Progenitor cell of endocrine pancreas (in vitro differentiated cells): Measurements from ENCODE around the gene RNF220. TPM values are rescaled to one million over a fixed set of nuclear protein-coding genes. Genes with fewer than 3 reads are reported as not detected.

Experiments
- DNase-seq: peaks from one replicate; pipeline ENCODE4 v3.0.0; 2021; ENCODE audit warnings: low spot score; ENCODE audit not compliant: unreplicated experiment
- H3K27ac Mint-ChIP-seq: 2 replicates; pipeline ENCODE4 v1.8.0; 2021; ENCODE audit warnings: mild to moderate bottlenecking, moderate library complexity, mixed read lengths
- H3K27me3 Mint-ChIP-seq: 2 replicates; pipeline ENCODE4 v1.8.0; 2021; ENCODE audit warnings: mixed read lengths
- H3K36me3 Mint-ChIP-seq: 2 replicates; pipeline ENCODE4 v1.8.0; 2022; ENCODE audit warnings: mixed read lengths; ENCODE audit not compliant: insufficient read depth
- H3K4me1 Mint-ChIP-seq: 2 replicates; pipeline ENCODE4 v1.8.0; 2021; ENCODE audit warnings: low read depth, mixed read lengths
- H3K4me3 Mint-ChIP-seq: 2 replicates; pipeline ENCODE4 v1.8.0; 2021; ENCODE audit warnings: low read depth, mild to moderate bottlenecking, moderate library complexity, mixed read lengths
- H3K9me3 Mint-ChIP-seq: 2 replicates; pipeline ENCODE4 v1.8.0; 2021; ENCODE audit warnings: low read depth, mixed read lengths
- total RNA-seq: library from RNA; stranded (reverse); gene quantifications from 2 replicates; pipeline ENCODE4 v1.2.1, GENCODE V29; 2021
- TF ChIP-seq, protein P1 (sequence below): fragments of 200-600 bp; sonication (generic); IDR thresholded peaks from one replicate; pipeline ENCODE4 v1.5.0; 2021; ENCODE audit warnings: antibody characterized with exemption, mild to moderate bottlenecking; ENCODE audit not compliant: unreplicated experiment

RNF220 gene
- total RNA-seq, 1 donor from 2014 or later: 85.9 TPM

- TF ChIP-seq, protein P1, sequence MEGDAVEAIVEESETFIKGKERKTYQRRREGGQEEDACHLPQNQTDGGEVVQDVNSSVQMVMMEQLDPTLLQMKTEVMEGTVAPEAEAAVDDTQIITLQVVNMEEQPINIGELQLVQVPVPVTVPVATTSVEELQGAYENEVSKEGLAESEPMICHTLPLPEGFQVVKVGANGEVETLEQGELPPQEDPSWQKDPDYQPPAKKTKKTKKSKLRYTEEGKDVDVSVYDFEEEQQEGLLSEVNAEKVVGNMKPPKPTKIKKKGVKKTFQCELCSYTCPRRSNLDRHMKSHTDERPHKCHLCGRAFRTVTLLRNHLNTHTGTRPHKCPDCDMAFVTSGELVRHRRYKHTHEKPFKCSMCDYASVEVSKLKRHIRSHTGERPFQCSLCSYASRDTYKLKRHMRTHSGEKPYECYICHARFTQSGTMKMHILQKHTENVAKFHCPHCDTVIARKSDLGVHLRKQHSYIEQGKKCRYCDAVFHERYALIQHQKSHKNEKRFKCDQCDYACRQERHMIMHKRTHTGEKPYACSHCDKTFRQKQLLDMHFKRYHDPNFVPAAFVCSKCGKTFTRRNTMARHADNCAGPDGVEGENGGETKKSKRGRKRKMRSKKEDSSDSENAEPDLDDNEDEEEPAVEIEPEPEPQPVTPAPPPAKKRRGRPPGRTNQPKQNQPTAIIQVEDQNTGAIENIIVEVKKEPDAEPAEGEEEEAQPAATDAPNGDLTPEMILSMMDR: no peak
- H3K4me3 Mint-ChIP-seq: no peak overlapping the region
- H3K27ac Mint-ChIP-seq: peak overlapping the region; percentile 74
- H3K9me3 Mint-ChIP-seq: no peaks in the 10 kb centered on the region
- no peak for DNase-seq
- peaks cover 32% of the 10 kb centered on the region for H3K4me1 Mint-ChIP-seq
- peaks cover 29% of the 10 kb centered on the region for H3K36me3 Mint-ChIP-seq
- H3K27me3 Mint-ChIP-seq: no peaks in the 10 kb centered on the region
Observed at GRCh38 chr1:44640200-44640853, 235.3 kb downstream of the RNF220 start.

- DNase-seq: no peak
- no peaks in the 10 kb centered on the region for H3K27me3 Mint-ChIP-seq
- no peaks in the 10 kb centered on the region for H3K9me3 Mint-ChIP-seq
- H3K4me1 Mint-ChIP-seq: peaks cover 32% of the 10 kb centered on the region
- H3K27ac Mint-ChIP-seq: peak overlapping the region; percentile 10
- H3K36me3 Mint-ChIP-seq: peaks cover 23% of the 10 kb centered on the region
- TF ChIP-seq, protein P1: no peak
- no peak overlapping the region for H3K4me3 Mint-ChIP-seq
Observed at GRCh38 chr1:44641126-44642102, 236.4 kb downstream of the RNF220 start.

DNA sequence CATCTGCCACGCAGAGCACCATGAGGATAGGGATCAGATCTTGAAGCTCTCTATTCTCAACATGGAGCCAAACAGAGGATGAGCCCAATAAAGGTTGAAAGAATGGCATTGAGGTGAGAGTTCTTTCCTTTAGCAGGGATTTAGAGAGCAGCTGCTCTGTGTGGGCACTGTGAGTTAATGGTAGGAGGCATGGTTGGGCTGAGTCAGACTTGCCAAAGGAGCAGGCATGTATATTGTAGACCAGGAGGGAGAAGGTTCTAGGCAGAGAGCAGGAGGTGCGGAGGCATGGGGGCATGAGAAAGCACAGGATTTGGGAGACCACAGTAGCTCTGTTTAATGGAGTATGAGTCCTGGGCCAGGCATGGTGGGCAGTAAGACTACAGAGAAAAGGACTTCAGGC is 237.2 kb downstream of the RNF220 start:
- H3K27me3 Mint-ChIP-seq: no peaks in the 10 kb centered on the region
- H3K9me3 Mint-ChIP-seq: no peaks in the 10 kb centered on the region
- no peak overlapping the region for H3K4me3 Mint-ChIP-seq
- peaks cover 32% of the 10 kb centered on the region for H3K4me1 Mint-ChIP-seq
- no peak overlapping the region for H3K27ac Mint-ChIP-seq
- TF ChIP-seq, protein P1: no peak
- peaks cover 20% of the 10 kb centered on the region for H3K36me3 Mint-ChIP-seq
- DNase-seq: no peak

DNA sequence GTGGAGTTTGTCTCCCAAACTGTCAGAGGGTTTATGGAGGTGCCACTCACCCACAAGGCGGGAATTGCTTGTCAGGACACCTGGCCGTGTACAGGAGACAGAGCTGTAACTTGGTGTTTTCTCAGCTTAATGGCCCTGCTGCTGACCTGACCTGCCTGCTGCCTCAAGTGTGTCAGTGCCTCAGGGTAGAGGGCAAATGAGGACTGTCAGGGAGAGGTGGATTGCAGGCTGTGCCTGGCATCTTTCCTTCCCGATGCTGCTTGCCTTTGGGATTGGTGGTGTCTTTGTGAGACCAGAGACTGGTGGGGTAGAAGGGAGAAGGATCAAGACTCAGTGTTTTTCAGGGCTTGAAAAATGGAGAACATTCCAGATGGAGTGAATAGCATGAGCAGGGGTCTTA is 237.9 kb downstream of the RNF220 start:
- no peak for DNase-seq
- peaks cover 16% of the 10 kb centered on the region for H3K36me3 Mint-ChIP-seq
- peak overlapping the region; percentile 40 for H3K27ac Mint-ChIP-seq
- no peak overlapping the region for H3K4me3 Mint-ChIP-seq
- no peaks in the 10 kb centered on the region for H3K27me3 Mint-ChIP-seq
- H3K4me1 Mint-ChIP-seq: peaks cover 29% of the 10 kb centered on the region
- H3K9me3 Mint-ChIP-seq: no peaks in the 10 kb centered on the region
- TF ChIP-seq, protein P1: no peak

DNA sequence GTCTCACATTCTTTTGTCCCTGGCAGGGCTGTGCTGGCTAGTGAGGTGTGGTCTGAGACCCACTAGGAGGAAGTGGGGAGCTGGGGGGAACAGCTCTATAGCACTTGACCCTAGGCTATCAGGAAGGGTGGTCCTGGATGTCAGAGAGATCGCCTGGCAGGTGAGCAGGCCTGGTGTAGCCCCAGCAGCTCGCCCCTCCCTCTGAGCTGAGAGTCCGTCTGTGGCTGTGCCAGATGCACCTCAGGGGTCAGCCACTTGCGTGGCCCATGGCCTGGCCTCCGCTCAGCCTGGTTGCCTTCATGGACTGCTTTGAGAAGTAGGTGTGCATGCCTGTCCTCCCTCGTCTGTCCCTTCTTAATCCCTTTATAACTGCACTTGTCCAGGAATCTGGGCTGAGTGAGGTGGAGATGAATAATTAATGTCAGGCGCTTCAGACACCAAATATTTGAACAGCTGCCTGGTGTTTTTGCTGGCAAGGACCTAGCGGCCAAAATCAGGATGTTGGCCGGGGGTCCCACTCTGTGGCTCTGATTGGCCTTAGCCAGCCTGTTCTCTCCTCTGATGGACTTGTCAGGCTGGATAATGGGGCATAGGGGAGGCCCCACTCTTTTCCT is 238.8 kb downstream of the RNF220 start:
- TF ChIP-seq, protein P1: no peak
- Mint-ChIP-seq H3K4me3 (no peak overlapping the region), H3K9me3 (no peaks in the 10 kb centered on the region), H3K4me1 (peaks cover 29% of the 10 kb centered on the region), H3K36me3 (peaks cover 17% of the 10 kb centered on the region), H3K27me3 (no peaks in the 10 kb centered on the region), H3K27ac (peak overlapping the region; percentile 41)
- DNase-seq: no peak
